Colonic mucosa (tissue), 4 donors: ENCODE measurements around the gene GPR55. TPM values are rescaled to one million over a fixed set of nuclear protein-coding genes. Genes with fewer than 3 reads are reported as not detected.

Source experiments
- DNase-seq: peaks from one replicate; pipeline ENCODE4 v3.0.0-alpha.2; 2020
- H3K27ac ChIP-seq: fragments of 200-600 bp; one replicate; pipeline ENCODE4 v1.8.0; 2021
- H3K27me3 ChIP-seq: fragments of 200-600 bp; one replicate; pipeline ENCODE4 v1.8.0; 2021
- H3K36me3 ChIP-seq: fragments of 200-600 bp; one replicate; pipeline ENCODE4 v1.8.0; 2021
- H3K4me1 ChIP-seq: fragments of 200-600 bp; one replicate; pipeline ENCODE4 v1.8.0; 2021; ENCODE audit warnings: mild to moderate bottlenecking
- H3K4me3 ChIP-seq: fragments of 200-600 bp; one replicate; pipeline ENCODE4 v1.8.0; 2021
- H3K9ac ChIP-seq, 2 donors: one replicate each; pipeline ENCODE4 v1.7.0; 2013; ENCODE audit warnings: control low read depth in 2 of 2, low read depth in 2 of 2, low read length in 2 of 2
- H3K9me3 ChIP-seq: fragments of 200-600 bp; one replicate; pipeline ENCODE4 v1.8.0; 2021
- CTCF ChIP-seq: fragments of 200-600 bp; IDR thresholded peaks from one replicate; pipeline ENCODE4 v1.8.0; 2022; ENCODE audit warnings: antibody characterized with exemption, mild to moderate bottlenecking
- intact Hi-C: fragments of 100-400 bp; cut with DNase I; formaldehyde crosslinking; loops from one replicate; pipeline ENCODE4 v1.14.1; 2022
- total RNA-seq, 2 donors: library from RNA; stranded (reverse); fragmentation: NEBNext Ultra II Directional in 1 of 2; extraction: Animal tissue kit (Norgen Biotek cat#: 25700) in 1 of 2; gene quantifications; one replicate each; pipeline ENCODE4 v1.2.1, GENCODE V29; 2021
- donor health status: healthy.
- donor health status: DM: no; HTN: no; CAD: no.
- donor health status: DM: no; HTN: no; CAD: no.

GPR55 gene
- total RNA-seq, 2 donors from 2014 or later, result 0.35 to 1.0 TPM

- no peak overlapping the region for H3K27ac ChIP-seq
- no peak overlapping the region for H3K4me3 ChIP-seq
- intact Hi-C loops, result no loop called here
- no peaks in the 10 kb centered on the region for H3K27me3 ChIP-seq
- H3K4me1 ChIP-seq, result no peaks in the 10 kb centered on the region
- H3K9ac ChIP-seq, result no peak overlapping the region
- TF ChIP-seq CTCF, result no peak
- H3K36me3 ChIP-seq, result no peaks in the 10 kb centered on the region
- H3K9me3 ChIP-seq, result no peaks in the 10 kb centered on the region
- DNase-seq, result no peak
Measured at GRCh38 chr2:230915319-230915718, 9.7 kb downstream of the GPR55 start.

- H3K27ac ChIP-seq, result no peak overlapping the region
- intact Hi-C loops, result loop anchor here (5.0 kb wide), 1 partner anchor 68 kb away; no protein-coding TSS in a partner anchor
- TF ChIP-seq CTCF, result no peak
Measured at GRCh38 chr2:230914886-230915285, 10.2 kb downstream of the GPR55 start.

GRCh38 chr2:230913406-230914143, 11.5 kb downstream of the GPR55 start:
- DNase-seq, result peak; percentile 67
- Histone ChIP-seq H3K4me3 (no peak overlapping the region), H3K36me3 (no peaks in the 10 kb centered on the region), H3K4me1 (no peaks in the 10 kb centered on the region), H3K9ac (no peak overlapping the region), H3K27ac (no peak overlapping the region), H3K27me3 (no peaks in the 10 kb centered on the region), H3K9me3 (no peaks in the 10 kb centered on the region)
- intact Hi-C loops, result loop anchor here (5.0 kb wide), 1 partner anchor 66 kb away; no protein-coding TSS in a partner anchor
- TF ChIP-seq CTCF, result peak; percentile 60

More at GRCh38 chr2:230914886-230915285, 10.2 kb downstream of the GPR55 start:
- H3K9me3 ChIP-seq, result no peaks in the 10 kb centered on the region
- no peaks in the 10 kb centered on the region for H3K4me1 ChIP-seq
- no peak for DNase-seq
- H3K36me3 ChIP-seq, result no peaks in the 10 kb centered on the region
- no peak overlapping the region for H3K4me3 ChIP-seq
- H3K27me3 ChIP-seq, result no peaks in the 10 kb centered on the region
- no peak overlapping the region for H3K9ac ChIP-seq

GRCh38 chr2:230912724-230913123, 12.3 kb downstream of the GPR55 start:
- Histone ChIP-seq H3K27ac (no peak overlapping the region), H3K9me3 (no peaks in the 10 kb centered on the region), H3K4me3 (no peak overlapping the region), H3K27me3 (no peaks in the 10 kb centered on the region), H3K9ac (no peak overlapping the region), H3K36me3 (no peaks in the 10 kb centered on the region), H3K4me1 (no peaks in the 10 kb centered on the region)
- no peak for TF ChIP-seq CTCF
- no peak for DNase-seq
- intact Hi-C loops, result loop anchor here (5.0 kb wide), 1 partner anchor 65 kb away; no protein-coding TSS in a partner anchor

GRCh38 chr2:230912046-230912445, 13.0 kb downstream of the GPR55 start:
- Histone ChIP-seq H3K4me3 (no peak overlapping the region), H3K4me1 (no peaks in the 10 kb centered on the region), H3K9ac (no peak overlapping the region), H3K27ac (no peak overlapping the region), H3K27me3 (no peaks in the 10 kb centered on the region), H3K9me3 (no peaks in the 10 kb centered on the region), H3K36me3 (no peaks in the 10 kb centered on the region)
- intact Hi-C loops, result loop anchor here (5.0 kb wide), 1 partner anchor 65 kb away; no protein-coding TSS in a partner anchor
- TF ChIP-seq CTCF, result no peak
- no peak for DNase-seq
